GM19463 (cell line): Measurements from ENCODE around the gene RPP25.
"Not testable (repeated sequence)": the region's sequence is repeated elsewhere in the genome, so short reads cannot be mapped to it uniquely, and the experiment has no call there.

Source experiments
- ATAC-seq: cut with Tn5 transposase; IDR thresholded peaks from one replicate; pipeline ENCODE4 v1.9.1; 2021; ENCODE audit warnings: mild to moderate bottlenecking, moderate library complexity; ENCODE audit not compliant: unreplicated experiment

The RPP25 gene

DNA sequence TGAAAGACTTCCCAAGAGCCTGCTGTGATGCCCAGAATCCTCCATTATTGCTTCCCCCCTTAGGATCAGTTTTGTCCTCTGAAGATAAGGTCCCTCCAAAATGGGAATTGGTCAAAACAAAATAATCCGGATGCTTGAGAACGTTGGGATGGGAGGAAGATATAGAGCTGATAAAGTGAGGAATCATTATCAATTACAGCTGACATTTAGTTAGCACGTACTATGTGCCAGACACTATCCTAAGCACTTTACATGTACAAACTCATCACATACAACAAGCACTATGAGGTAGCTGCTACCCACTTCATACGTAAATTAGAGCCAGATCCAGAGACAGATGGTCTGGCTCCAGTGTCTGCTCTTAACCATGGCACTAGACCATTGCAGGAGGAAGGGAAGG, 6.6 kb upstream of the RPP25 start:
- ATAC-seq: no peak

DNA sequence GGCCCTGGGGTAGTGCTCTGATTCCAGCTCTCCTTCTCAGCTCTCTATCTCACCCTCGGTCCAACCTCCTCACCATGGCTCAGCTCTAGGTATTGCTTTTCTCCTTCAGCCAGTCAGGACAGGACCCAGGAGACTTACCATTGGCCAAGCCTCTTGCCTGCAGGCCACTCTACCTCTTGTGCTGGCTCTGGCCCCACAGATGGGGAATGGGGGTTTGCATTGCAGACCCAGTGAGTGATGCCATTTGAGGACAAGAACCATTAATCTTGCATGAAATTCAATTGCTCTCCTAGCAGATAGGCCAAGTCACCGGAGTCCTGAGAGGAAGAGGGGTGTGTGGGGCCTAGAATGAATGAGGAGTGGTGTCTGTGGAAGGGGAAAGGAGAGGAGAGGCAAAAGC, 6.1 kb upstream of the RPP25 start:
- ATAC-seq: no peak

DNA sequence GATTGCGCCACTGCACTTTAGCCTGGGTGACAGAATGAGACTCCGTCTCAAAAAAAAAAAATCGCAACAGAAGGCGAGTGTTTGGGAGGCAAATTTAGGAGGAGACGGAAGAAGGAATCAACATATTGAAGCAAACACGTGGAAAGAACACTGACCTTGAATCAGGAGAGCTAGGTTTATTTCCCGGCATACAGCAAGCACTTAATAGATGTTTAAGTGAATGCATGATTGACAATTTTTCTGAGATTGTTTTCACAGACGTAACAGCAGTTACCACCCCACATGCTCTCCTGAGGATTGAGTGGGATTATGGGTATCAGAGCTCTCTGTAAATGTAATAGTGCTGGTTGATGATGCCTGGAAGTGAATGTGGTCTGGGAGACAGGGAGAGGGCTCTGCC, 5.6 kb upstream of the RPP25 start:
- ATAC-seq: no peak

DNA sequence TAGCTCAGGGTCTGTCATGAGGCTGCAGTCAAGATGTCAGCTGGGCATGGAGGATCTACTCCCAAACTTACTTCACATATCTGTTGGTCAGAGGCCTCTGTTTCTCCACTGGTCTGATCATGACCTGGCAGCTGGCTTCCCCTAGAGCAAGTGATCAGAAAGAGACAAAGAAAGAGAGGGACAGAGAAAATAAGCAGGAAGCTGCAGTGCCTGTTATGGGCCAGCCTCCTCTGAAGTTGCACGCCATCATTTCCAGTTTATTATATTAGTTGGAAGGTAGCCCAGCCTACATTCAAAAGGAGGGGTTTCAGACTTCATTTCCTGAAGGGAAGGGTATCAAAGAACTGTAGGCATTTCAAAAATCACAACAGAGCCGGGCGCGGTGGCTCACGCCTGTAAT, 5.0 kb upstream of the RPP25 start:
- ATAC-seq: no peak

DNA sequence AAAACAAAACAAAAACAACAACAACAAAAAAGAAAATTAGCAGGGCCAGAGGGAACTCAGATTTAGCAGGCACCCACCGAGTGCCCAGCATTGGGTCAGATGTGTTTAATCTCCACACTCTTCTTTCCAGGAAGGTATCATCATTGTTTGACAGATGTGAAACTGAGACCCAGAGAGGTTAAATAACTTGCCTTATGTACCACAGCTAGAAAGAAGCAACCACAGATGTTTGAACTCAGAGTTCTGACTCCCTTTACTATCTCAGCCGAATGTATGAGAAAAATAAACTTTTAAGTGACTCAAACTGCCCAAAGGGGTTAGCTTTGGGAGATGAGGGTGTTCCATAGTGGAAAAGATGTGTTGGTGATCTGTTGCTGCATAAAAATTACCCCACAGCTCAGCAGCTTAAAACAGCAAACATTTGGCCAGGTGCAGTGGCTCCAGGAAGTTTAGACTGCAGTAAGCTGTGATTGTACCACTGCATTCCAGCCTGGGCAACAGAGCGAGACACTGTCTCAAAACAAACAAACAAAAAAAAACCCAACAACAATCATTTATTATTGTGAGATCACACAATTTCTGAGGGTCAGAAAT, 4.5 kb upstream of the RPP25 start:
- ATAC-seq: no peak

DNA sequence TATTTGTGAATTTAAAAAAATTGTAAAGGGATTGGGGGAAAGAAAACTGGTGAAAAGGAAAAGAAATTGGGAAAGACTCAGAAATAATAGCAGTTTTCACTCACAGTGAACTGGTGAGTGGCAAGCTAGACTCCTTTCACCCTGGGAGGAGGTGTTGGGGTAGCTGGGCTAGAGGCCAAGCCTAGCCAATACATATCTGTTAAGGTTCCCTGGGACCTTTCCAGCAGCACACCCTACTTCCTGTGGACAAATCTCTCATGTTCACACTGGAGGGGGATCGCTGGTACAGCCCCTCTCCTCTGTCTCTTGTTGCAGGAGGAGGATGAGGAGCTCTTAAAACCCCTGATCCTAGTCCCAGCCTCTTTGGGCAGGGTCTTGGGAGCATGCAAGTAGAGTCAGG, 3.7 kb upstream of the RPP25 start:
- no peak for ATAC-seq

DNA sequence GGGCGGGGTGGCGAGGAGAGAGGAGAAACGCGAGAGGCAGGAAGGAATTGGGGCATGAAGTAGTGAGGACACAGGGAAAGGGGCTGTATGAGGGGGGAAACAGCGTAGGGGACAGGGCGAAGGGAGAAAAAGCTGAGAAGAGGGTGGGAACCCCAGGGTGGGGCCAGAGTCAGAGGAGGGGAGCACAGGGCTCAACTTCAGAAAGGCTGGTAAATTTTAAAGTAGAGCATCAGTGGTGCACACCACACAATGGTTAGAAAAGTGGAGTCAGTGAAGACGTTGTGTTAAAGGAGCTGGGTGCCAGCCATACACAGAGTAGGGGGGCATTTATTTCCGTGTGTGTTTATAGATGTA, 3.0 kb upstream of the RPP25 start:
- ATAC-seq: no peak

DNA sequence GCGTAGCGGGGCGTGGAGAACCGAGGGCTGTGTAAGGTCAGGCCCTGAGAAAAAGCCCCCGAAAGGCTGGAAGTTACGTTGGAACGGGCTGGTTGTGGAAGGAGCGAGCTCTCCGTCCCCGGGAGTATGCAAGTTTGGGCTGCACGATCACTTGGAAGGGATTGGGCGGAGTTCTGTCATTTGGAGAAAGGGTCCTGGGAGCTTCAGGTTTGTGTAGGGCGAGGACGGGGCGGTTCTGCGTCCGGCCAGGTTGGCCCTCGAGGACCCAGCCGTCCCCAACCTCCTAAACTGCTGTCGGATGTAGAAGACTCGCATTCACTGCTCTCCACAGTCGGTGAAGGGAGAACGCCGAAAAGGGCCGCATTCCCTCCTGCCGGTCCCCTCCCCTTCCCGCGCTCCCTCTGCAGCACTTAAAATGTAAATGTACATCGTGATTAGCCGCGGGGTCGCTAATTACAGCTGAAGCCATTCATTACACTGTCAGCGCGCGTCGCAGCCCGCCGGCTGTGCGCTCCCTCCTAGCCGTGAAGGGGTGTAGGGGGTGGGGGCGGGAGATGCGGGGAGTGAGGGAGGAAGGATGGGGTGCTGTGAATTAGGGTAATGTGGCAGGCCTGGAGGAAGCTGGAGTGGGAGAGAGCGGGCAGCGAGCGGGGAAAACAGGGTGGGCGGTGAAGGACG, 2.5 kb upstream of the RPP25 start:
- ATAC-seq: no peak

DNA sequence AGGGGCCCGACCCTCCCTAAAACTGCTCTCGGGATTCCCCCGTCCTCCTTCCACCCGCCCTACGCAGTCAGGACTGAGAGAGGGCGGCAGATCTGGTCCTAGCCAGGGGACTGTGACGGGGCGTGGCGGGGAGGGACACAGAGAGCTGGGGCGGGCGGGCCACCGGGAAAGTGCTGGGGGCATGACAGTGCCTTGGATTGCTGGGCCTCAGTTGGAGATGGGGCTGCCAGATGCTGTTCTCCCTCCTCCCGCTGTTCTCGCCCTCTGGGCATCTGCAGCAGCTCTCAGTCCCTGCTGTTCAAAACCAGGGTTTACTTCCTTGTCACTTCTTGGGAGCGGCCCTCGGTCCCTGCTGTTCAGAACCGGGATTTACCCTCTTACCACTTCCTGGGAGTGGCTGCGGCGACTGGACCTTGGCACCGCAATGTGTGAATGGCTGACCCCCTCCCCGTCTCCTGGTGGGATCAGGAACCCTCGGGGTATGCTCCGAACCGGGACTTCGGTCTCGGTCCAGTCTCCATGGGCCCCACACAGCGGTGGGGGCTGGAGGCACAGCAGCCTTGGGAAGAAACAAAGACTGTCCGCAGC, 1.8 kb upstream of the RPP25 start:
- no peak for ATAC-seq

DNA sequence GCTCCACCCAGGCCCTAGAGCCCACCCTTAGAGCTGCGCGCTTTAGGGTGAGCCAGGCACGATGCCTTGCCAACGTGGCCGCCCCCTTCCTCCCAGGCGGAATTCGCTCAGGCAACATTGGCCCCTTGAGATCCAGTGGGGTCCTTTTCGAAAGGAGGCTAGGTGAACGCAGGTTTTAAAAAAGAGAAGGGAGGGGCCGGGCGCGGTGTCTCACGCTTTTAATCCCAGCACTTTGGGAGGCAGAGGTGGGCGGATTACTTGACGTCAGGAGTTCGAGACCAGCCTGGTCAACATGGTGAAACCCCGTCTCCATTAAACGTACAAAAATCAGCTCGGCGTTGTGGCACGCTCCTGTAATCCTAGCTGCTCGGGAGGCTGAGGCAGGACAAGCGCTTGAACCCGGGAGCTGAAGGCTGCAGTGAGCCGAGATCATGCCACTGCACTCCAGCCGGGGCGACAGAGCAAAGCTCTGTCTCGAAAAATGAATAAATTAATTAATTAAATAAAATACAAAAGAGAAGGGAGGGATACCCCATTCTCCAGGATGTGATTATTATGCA, 984 bp upstream of the RPP25 start:
- no peak for ATAC-seq

DNA sequence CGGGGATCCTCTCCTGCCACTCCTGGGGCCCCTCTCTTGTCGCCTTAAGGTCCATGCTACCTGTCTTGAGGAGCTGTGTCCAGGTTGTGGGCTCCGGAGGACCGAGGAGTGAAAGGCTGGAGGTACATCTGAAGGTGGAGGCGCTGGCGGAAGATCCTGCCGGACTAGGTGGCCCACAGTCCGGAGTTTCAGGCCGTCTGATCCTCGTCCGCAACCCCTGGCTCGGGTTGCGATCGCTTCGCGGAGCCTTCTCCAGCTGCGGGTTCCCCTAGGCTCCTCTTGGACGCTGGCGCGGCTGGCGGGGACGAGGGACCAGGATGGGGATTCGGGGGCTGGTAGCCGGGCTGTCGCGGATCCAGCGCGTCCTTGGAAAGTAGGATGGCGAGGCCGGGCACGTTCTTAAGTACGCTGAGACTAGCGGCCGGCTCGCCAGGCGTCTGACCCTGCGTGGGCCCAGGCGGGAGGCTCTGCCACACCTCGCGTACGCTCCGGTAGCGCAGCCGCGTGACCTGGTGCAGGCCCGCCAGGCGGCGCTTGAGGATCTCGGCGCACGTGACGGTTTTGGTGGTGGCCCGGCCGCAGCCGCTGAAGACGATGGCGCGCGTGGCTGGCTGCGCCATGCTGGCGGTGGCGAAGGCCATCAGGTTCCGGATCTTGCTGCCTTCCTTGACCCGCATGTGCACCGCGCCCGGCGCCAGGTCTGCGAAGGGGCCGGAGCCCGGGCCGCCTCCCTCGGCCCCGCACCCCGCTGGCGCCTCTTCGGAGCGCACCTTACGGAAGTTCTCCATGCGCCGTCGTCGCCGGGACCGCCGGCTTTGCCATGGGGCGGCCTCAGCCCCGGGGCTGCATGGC, 550 bp downstream of the RPP25 start:
- ATAC-seq: peak; percentile 39

DNA sequence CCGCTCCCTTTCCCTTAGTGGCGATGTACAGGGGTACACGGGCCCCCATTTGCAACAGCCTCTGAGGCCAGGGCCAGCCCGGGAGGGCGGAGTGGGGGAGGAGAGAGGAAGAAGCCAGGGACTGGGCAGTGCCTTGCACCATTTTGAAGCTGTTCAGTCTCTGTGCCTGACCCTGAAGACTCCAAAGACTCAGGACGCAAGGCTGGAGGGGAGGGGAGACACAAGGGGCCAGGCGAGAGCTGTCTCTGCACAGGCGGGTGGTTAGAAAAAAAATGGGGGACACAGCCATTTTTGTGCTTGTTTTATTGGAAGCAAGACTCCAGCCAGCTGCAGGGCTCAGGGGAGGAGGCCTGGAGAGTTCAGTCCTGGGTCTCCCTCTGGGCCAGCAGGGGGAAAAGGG, 1.6 kb downstream of the RPP25 start:
- no peak for ATAC-seq

DNA sequence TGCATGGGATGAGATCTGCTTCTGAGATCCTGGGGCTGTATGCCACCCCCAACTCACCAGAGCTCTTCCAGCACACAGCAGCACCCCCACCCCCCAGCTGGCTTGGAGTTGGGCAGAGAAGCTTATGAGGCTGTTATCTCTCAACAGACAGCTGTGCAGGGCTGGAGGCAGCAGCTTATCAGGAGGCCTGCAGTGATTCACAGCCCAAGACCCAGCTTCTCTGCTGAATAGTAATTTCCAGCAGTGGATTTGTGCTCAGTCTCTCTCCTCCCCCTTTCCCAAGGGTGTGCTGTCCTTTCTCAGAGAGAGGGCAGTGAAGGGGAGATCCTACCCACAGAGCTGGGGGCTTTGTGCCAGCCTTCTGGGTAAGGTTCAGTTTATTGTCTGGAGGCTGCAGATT, 2.1 kb downstream of the RPP25 start:
- ATAC-seq: no peak

DNA sequence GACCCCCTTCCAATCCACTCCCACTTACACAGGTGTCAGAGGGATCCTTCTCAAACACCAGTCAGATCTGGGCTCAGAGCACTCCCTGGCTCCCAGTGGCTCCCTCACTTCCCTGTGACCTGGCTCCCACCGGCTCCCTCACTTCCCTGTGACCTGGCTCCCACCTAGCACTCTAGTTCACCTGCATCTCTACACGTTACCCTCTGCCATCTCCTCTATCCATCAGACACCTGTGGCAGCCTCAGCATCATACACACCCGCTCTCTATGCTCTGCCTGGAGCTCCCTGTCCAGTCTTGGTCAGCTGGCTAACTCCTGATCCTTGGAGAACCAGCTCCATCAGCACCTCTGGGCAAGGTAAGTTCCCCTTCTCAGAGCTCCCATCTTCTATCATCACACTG, 5.6 kb downstream of the RPP25 start:
- no peak for ATAC-seq

DNA sequence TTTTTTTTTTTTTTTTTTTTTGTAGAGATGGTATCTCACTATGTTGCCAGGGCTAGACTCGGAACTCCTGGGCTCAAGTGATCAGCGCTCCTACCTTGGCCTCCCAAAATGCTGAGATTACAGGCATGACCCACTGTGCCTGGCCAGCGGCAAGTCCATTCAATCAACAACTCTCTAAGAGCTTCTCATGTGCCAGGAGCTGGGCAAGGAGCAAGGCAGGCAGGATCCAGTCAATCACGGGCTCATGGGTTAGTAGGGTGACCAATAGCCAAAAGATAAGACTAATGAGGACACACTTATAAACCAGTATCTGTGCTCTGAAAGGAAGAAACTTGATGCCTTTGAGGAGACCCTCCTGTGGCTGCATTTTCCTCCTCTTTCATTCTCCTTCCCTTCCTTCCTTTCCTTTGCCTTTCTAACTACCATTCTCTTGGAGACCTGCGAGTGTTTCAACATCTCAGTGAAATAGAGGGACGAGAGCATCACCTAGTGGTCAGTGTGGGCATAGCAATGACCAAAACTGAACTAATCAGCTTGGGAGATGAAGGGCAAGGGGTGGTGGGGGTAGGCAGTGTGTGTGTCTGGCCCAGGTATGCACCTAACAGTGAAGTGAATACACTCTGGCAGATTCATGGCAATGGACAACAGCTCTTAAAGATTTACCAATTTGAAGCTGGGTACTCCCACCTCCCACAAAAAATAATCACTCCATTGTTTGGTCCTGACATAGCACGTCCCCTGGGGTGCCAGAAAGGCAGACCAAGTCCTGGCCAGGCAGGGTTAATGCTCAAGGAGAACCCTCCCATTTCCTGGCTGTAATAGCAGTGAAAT, 6.3 kb downstream of the RPP25 start:
- ATAC-seq: no peak

DNA sequence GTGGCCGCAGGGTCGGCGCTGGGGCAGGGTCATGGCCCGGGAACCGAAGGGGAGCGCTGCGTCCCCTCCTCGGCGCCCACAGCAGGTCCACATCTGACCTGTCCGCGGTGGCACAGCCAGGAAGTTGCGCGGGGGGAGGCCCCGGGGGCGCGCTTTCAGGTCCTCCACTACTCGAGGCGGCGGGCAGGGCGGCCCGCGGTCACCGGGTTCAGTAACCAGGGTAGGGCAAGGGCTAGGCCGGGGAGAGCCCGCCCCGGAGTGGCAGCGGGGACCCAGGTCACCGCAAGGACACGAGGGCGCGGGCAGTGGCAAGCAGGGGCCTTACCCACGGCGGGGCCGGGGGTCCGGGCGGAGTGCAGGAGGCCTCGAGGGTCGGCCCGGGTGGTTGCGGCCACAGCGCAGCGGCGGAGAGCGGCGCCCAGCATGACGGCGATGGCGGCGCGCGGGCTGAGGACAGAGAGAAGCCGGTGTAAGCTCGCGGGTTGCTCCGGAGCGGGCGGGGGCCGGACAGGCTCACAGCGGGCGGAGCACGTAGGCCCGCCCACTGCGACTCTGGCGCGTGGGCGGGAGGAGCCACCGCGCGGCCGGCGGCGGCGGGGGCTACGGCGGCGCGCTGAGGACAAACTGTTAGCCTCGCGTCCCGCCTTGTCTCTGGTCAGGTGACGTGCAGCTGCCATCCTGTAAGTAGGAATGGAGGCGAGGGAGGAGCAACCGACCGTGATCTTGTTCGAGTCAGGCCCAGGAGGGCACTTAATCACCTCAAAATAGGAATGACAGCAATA, 18.8 kb downstream of the RPP25 start, which contains the start of gene COX5A:
COX5A (minus strand) TSS at position 484 of the 782 bp plus-strand sequence; CDS start at position 425, 59 bp downstream.
- ATAC-seq: peak; percentile 89

DNA sequence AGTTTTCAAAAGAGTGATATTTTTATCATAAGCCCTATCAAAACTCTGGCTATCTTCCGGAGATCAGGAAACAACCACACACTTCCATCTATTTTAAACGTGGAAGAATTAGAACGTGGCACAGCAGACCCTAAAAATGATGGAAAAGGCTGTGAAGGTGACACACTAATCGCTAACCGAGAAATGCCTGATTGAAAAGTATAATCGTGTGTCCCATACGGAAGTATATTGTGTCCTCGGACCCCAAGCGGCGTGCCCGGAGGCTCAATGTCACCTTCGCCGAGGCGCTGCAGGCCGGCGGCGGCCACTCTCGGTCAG, 19.3 kb downstream of the RPP25 start:
- ATAC-seq: no peak

DNA sequence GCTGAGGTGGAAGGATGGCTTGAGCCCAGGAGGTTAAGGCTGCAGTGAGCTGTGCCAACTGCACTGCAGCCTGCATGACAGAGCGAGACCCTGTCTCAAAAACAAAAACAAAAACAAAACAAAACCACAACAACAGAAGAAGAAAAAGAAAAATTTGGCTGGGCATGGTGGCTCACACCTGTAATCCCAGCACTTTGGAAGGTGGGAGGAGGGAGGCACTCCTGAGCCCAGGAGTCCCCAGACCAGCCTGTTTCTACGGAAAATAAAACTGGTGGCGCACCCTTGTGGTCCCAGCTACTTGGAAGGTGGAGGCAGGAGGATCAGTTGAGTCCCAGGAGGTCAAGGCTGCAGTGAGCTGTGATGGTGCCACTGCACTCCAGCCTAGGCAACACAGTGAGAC, 21.4 kb downstream of the RPP25 start:
- not testable (repeated sequence) for ATAC-seq

DNA sequence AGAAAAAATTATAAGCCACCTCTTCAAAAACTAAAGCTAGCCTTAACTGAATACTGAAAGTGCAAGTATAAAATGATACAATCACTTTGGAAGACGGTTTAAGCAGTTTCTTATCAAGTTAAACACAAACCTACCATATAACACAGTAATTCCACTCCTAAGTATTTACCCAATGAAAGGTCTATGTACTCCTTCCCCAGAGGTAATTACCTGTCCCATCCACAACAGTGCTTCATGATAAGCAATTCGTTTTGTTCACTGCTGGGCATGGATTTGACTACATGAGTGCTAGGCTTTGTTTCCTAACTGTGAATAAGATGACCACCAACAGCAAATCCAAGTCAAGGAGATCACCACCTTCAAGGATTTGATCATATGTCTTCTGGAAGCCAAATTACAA, 23.0 kb downstream of the RPP25 start:
- ATAC-seq: no peak

DNA sequence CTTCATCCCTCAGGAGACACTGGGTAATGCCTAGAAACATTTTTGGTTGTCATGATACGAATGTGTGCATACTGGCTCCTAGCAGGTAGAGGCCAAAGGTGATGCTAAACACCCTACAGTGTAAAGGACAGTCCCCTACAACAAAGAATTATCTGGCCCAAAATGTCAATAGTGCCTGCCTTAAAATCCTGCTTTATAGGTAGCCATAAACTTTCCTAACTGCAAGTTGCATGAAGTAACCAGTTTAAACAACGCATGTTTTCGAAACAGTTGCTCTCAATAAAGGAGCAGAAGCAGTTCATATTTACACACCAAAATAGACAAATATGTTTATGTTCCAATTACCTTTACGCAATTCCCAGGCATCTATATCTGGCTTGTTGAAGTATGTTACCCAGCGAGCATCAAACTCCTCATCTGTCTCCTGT, 27.8 kb downstream of the RPP25 start:
- no peak for ATAC-seq
